WTC11 (cell line): ENCODE results near the gene NTRK1. TPM values are rescaled to one million over a fixed set of nuclear protein-coding genes. Genes with fewer than 3 reads are reported as not detected.

Experiments
- ATAC-seq: fragments of 200-7000 bp; cut with Tn5 transposase; 2 replicates; pipeline ENCODE4 v1.10.0; 2021; ENCODE audit warnings: mild to moderate bottlenecking, moderate library complexity
- CTCF ChIA-PET: fragments of 300-600 bp; sonication (Branson Sonifier 250); formaldehyde crosslinking; loops from one replicate; lab custom pipeline; 2021; ENCODE audit warnings: antibody characterized with exemption; lab: Charles Lee
- POLR2A ChIA-PET: fragments of 350-600 bp; sonication (Branson Sonifier 250); formaldehyde crosslinking; loops from one replicate; lab custom pipeline; 2021; ENCODE audit warnings: antibody characterized with exemption; lab: Charles Lee
- DNase-seq: peaks from one replicate; pipeline ENCODE4 v3.0.0; 2021; ENCODE audit warnings: low spot score
- H3K27ac Mint-ChIP-seq: 2 replicates; pipeline ENCODE4 v1.8.0; 2021; ENCODE audit warnings: mixed read lengths
- H3K27me3 Mint-ChIP-seq: 2 replicates; pipeline ENCODE4 v1.8.0; 2021; ENCODE audit warnings: low read depth, mild to moderate bottlenecking, moderate library complexity, mixed read lengths
- H3K36me3 Mint-ChIP-seq: 2 replicates; pipeline ENCODE4 v1.8.0; 2021; ENCODE audit warnings: mixed read lengths
- H3K4me1 Mint-ChIP-seq: 2 replicates; pipeline ENCODE4 v1.8.0; 2022; ENCODE audit warnings: mixed read lengths
- H3K4me3 Mint-ChIP-seq: 2 replicates; pipeline ENCODE4 v1.8.0; 2021; ENCODE audit warnings: mild to moderate bottlenecking, moderate library complexity, mixed read lengths
- H3K9me3 Mint-ChIP-seq: 2 replicates; pipeline ENCODE4 v1.8.0; 2021; ENCODE audit warnings: mixed read lengths
- ARID4B ChIP-seq: sonication (generic); formaldehyde crosslinking; IDR thresholded peaks from 2 replicates; pipeline ENCODE4 v1.8.0; 2023; ENCODE audit warnings: missing genetic modification reagents, mild to moderate bottlenecking, borderline replicate concordance
- ATF1 ChIP-seq: sonication (generic); formaldehyde crosslinking; IDR thresholded peaks from 2 replicates; pipeline ENCODE4 v1.8.1; 2023; ENCODE audit warnings: mild to moderate bottlenecking, moderate library complexity, missing genetic modification reagents
- ATF2 ChIP-seq: sonication (generic); formaldehyde crosslinking; IDR thresholded peaks from 2 replicates; pipeline ENCODE4 v1.8.1; 2022; ENCODE audit warnings: low read depth, missing genetic modification reagents, borderline replicate concordance
- ATF6 ChIP-seq: sonication (generic); formaldehyde crosslinking; IDR thresholded peaks from 2 replicates; pipeline ENCODE4 v1.8.1; 2023; ENCODE audit warnings: mild to moderate bottlenecking, missing genetic modification reagents
- CTCF ChIP-seq: fragments of 200-600 bp; IDR thresholded peaks from 2 replicates; pipeline ENCODE4 v1.8.0; 2022; ENCODE audit warnings: antibody characterized with exemption
- ETV6 ChIP-seq: sonication (generic); formaldehyde crosslinking; IDR thresholded peaks from 2 replicates; pipeline ENCODE4 v1.8.1; 2022; ENCODE audit warnings: mild to moderate bottlenecking, missing genetic modification reagents
- FOXJ3 ChIP-seq: sonication (generic); formaldehyde crosslinking; IDR thresholded peaks from 2 replicates; pipeline ENCODE4 v1.9.0; 2021; ENCODE audit warnings: missing genetic modification reagents, mild to moderate bottlenecking, borderline replicate concordance
- GTF2I ChIP-seq: fragments of 250-450 bp; sonication (Bioruptor Pico); conservative IDR thresholded peaks from 2 replicates; pipeline ENCODE4 v1.4.0; 2021; ENCODE audit warnings: mild to moderate bottlenecking
- MXD4 ChIP-seq: fragments of 250-450 bp; sonication (Bioruptor Pico); IDR thresholded peaks from 2 replicates; pipeline ENCODE4 v1.8.0; 2021; ENCODE audit warnings: mild to moderate bottlenecking, moderate library complexity, borderline replicate concordance
- PREB ChIP-seq: sonication (generic); formaldehyde crosslinking; IDR thresholded peaks from 2 replicates; pipeline ENCODE4 v1.8.1; 2022; ENCODE audit warnings: mild to moderate bottlenecking, missing genetic modification reagents, moderate library complexity, borderline replicate concordance
- SMAD3 ChIP-seq: sonication (generic); formaldehyde crosslinking; IDR thresholded peaks from 2 replicates; pipeline ENCODE4 v1.8.0; 2022; ENCODE audit warnings: missing genetic modification reagents, mild to moderate bottlenecking, borderline replicate concordance
- TEAD1 ChIP-seq: sonication (generic); formaldehyde crosslinking; IDR thresholded peaks from 2 replicates; pipeline ENCODE4 v1.8.0; 2022; ENCODE audit warnings: mild to moderate bottlenecking, missing genetic modification reagents
- USF1 ChIP-seq: sonication (generic); formaldehyde crosslinking; IDR thresholded peaks from 2 replicates; pipeline ENCODE4 v1.8.0; 2022; ENCODE audit warnings: mild to moderate bottlenecking, missing genetic modification reagents
- USF2 ChIP-seq: sonication (generic); formaldehyde crosslinking; IDR thresholded peaks from 2 replicates; pipeline ENCODE4 v1.8.1; 2023; ENCODE audit warnings: mild to moderate bottlenecking, missing genetic modification reagents, moderate library complexity
- ZNF396 ChIP-seq: fragments of 250-450 bp; sonication (Bioruptor Pico); IDR thresholded peaks from 2 replicates; pipeline ENCODE4 v1.8.0; 2021; ENCODE audit warnings: mild to moderate bottlenecking, moderate library complexity, borderline replicate concordance
- total RNA-seq: library from RNA; stranded (reverse); gene quantifications from 3 replicates; pipeline ENCODE4 v1.2.3, GENCODE V29; 2021
- TF ChIP-seq, protein P1 (sequence below): sonication (generic); formaldehyde crosslinking; conservative IDR thresholded peaks from 2 replicates; pipeline ENCODE4 v1.8.1; 2022; ENCODE audit warnings: mild to moderate bottlenecking, missing genetic modification reagents
- TF ChIP-seq, protein P2 (sequence below): fragments of 250-450 bp; sonication (Bioruptor Pico); IDR thresholded peaks from 2 replicates; pipeline ENCODE4 v1.9.0; 2021; ENCODE audit warnings: mild to moderate bottlenecking

NTRK1 gene
- total RNA-seq, 1 experiment from 2014 or later: 0.42 TPM

DNA sequence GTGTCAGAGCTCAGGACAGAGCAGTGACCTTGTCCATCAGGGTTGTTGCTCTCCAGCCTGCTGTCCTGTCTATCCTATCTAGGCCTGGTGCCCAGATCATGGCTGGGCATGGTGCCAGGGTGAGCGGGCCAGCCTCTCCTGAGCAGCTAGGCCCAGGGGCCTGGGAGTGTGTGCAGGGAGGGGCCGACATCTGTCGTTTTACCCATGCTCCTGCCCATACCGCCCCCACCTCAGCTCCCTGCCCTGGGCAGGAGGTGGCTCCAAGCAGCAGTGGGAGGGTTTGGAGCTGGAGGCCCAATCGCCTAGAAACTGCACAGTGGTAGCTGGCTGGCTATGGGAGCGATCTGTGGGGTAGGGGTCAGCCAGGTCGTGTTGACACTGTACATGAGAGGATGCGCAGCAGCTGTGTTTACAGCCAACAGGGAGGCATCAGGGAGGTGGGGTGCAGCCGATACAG, 8.2 kb upstream of the NTRK1 start (continued):
- TF ChIP-seq ARID4B (CRISPR knock-in tag) (no peak), GTF2I (no peak), ETV6 (CRISPR knock-in tag) (no peak), CTCF (no peak), ATF6 (CRISPR knock-in tag) (no peak), FOXJ3 (CRISPR knock-in tag) (no peak), USF1 (CRISPR knock-in tag) (no peak), SMAD3 (CRISPR knock-in tag) (no peak), ATF2 (no peak), ZNF396 (CRISPR knock-in tag) (no peak)

- DNase-seq (no peak), ATAC-seq (no peak)
- ChIA-PET CTCF (interaction anchor here (1.2 to 3.5 kb wide), 3 partner anchors 16 to 164 kb away, joined by 3 to 17 read pairs (median 6); no protein-coding TSS in a partner anchor), POLR2A (no interaction called here)
- Mint-ChIP-seq H3K36me3 (no peaks in the 10 kb centered on the region), H3K27me3 (peaks cover 89% of the 10 kb centered on the region), H3K4me3 (no peak overlapping the region), H3K9me3 (no peaks in the 10 kb centered on the region), H3K4me1 (peaks cover 7% of the 10 kb centered on the region), H3K27ac (no peak overlapping the region)
- TF ChIP-seq ATF1 (CRISPR knock-in tag) (no peak), USF2 (CRISPR knock-in tag) (no peak), PREB (CRISPR knock-in tag) (no peak), MXD4 (CRISPR knock-in tag) (no peak), TEAD1 (CRISPR knock-in tag) (no peak), GTF2I (no peak)
- TF ChIP-seq, protein P1, sequence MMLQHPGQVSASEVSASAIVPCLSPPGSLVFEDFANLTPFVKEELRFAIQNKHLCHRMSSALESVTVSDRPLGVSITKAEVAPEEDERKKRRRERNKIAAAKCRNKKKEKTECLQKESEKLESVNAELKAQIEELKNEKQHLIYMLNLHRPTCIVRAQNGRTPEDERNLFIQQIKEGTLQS (CRISPR knock-in tag): no peak
- TF ChIP-seq, protein P2, sequence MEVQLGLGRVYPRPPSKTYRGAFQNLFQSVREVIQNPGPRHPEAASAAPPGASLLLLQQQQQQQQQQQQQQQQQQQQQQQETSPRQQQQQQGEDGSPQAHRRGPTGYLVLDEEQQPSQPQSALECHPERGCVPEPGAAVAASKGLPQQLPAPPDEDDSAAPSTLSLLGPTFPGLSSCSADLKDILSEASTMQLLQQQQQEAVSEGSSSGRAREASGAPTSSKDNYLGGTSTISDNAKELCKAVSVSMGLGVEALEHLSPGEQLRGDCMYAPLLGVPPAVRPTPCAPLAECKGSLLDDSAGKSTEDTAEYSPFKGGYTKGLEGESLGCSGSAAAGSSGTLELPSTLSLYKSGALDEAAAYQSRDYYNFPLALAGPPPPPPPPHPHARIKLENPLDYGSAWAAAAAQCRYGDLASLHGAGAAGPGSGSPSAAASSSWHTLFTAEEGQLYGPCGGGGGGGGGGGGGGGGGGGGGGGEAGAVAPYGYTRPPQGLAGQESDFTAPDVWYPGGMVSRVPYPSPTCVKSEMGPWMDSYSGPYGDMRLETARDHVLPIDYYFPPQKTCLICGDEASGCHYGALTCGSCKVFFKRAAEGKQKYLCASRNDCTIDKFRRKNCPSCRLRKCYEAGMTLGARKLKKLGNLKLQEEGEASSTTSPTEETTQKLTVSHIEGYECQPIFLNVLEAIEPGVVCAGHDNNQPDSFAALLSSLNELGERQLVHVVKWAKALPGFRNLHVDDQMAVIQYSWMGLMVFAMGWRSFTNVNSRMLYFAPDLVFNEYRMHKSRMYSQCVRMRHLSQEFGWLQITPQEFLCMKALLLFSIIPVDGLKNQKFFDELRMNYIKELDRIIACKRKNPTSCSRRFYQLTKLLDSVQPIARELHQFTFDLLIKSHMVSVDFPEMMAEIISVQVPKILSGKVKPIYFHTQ (CRISPR knock-in tag): no peak
These were observed 6.9 kb upstream of the NTRK1 start for GRCh38 chr1:156853761-156854160.
